NOMO-1 treated with DMSO at 0.1 percent for 48 hours (cell line): ENCODE data around the gene HPN.
"Not testable (repeated sequence)": the region's sequence is repeated elsewhere in the genome, so short reads cannot be mapped to it uniquely, and the experiment has no call there.

ENCODE experiments used
- DNase-seq: peaks from one replicate; lab custom pipeline; 2025; ENCODE audit not compliant: unreplicated experiment; lab: John Stamatoyannopoulos, UW

HPN gene

DNA sequence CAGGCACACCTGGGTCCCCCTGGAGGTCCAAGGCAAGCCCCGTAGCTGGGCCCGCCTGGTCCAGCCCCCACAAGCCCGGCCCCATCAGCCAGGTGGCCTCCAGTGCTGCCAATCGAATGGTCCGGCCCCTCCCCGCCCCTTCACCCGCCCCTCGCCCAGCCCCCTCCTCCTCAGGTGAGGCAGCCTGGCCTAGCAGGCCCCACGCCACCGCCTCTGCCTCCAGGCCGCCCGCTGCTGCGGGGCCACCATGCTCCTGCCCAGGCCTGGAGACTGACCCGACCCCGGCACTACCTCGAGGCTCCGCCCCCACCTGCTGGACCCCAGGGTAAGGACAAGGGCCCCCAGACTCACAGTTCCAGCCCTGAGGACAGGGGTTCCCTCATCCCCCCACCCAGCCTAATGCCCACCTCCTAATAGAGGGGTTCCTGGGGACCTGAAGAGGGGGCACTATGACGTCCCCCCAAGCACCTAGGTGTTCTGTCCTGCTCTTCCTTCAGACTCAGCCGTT is at the start of gene HPN:
HPN (plus strand) TSS at position 174 of the 508 bp plus-strand sequence. CDS start 786 bp downstream, outside the sequence.
- DNase-seq: no peak

DNA sequence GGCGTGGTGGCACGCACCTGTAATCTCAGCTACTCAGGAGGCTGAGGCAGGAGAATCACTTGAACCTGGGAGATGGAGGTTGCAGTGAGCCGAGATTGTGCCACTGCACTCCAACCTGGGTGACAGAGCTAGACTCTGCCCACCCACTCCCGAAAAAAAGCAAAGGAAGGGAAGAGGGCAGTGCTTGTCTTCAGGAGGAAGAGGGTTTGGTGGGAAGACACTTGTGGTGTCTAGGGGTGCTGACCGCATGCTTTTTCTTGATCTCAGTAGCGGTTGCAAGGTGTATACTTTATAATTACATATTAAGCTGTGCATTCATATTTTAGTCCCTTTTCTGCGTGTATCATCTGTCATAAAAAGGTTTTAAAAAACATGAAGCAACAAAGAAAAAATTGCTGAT is 48.9 kb upstream of the HPN start:
- not testable (repeated sequence) for DNase-seq

DNA sequence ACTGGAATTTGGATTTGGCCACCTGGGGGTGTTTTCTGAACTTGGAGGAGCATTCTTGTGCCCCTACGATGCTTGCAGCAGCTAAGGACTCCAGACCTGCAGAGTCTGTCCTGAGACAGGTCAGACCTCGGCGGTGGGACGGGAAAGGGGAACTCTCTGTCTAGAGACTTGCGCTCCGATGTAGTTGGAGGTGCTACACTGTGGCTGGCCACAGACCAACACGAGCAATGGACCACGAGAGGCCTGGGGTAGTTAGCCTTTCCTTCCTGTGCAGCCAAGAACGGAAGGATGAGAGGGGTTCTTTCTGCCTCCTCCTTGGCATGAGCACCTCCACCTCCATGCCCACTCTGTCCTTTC is 47.3 kb upstream of the HPN start:
- no peak for DNase-seq

DNA sequence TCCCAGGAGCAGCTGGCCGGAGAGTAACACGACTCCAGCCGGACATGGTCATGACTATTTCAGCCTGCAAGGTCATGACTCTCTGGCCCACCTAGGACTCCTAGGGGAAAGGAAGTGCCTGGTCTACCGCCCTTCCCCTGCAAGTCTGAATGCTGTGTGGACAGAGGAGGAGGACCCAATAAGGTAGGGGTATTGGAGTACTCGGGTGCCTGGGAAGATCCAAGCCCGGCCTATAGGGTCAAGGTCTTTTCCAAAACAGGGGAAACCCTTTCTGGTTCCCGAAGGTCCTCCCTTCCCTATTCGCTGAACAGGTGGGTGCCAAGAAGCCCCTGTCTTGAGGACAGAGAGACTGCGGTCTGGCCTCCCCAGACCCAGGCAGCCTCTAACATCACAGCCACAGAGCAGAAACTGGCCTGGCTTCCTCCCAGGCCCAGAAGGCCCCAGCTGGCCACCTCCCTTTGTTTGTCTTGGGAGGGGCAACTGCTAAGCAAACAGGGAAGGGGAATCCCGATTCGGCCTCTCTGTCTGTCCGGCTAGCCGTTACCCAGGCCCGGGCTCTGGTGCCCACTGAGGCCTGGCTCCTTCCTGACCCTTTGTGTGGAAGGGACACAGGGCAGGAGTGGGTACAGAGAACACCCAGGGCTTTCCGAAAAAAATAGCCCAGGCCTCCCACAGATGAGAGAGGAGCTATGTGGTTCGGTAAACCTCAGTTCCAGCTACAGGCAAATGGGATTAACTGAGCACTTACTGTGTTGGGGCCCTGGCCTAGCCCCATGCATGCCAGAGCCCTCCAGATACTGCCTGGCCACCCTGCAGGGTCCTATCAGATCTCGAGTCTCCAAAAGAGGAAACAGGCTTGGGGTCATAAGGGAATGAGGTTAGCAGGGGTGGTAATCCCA is 46.6 kb upstream of the HPN start:
- no peak for DNase-seq

DNA sequence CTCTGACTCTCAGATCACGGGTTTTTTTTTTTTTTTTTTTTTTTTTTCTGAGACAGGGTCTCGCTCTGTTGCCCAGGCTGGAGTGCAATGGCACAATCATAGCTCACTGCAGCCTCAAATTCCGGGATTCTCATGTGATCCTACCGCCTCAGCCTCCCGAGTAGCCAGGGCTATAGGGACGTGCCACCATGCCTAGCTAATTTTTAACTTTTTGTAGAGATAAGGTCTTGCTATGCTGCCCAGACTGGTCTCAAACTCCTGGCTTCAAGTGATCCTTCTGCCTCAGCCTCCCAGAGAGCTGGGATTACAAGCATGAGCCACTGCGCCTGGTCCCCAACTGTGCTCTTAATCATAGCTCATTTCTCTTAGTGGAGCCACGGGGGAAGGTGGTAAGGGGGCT is 46.0 kb upstream of the HPN start:
- DNase-seq: no peak

DNA sequence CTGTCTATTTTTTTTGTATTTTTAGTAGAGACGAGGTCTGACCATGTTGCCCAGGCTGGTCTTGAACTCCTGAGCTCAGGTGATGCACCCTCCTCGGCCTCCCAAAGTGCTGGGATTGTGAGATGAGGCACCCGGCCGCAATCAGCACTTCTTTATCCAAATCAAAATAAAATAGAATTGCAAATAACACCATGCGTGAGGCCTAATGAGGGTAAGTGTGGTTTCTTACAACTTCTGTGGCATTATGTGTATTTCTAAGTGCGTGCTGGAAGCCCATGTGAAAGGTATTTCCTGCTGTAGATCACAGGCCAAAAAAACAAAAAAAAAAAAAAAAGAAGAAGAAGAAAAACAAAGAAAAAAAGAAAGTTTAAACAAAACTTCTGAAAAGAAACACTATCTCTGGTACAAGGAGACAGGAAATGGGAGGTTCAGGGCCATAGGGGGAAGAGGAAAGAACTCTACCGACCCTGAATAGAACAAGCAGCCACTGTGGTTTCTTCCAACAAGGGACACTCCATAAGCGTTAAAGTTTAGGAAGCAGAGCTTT is 44.4 kb upstream of the HPN start:
- no peak for DNase-seq

DNA sequence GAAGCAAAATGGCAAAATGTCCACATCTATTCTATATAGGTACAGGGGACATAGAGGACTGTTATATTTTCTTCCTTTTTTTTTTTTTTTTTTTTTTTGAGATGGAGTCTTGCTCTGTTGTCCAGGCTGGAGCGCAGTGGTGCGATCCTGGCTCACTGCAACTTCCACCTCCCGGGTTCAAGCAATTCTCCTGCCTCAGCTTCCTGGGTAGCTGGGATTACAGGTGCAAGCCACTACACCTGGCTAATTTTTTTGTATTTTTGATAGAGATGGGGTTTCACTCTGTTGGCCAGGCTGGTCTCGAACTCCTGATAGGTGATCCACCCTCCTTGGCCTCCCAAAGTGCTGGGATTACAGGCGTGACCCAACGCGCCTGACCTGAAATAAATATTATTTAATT is 43.3 kb upstream of the HPN start:
- not testable (repeated sequence) for DNase-seq

DNA sequence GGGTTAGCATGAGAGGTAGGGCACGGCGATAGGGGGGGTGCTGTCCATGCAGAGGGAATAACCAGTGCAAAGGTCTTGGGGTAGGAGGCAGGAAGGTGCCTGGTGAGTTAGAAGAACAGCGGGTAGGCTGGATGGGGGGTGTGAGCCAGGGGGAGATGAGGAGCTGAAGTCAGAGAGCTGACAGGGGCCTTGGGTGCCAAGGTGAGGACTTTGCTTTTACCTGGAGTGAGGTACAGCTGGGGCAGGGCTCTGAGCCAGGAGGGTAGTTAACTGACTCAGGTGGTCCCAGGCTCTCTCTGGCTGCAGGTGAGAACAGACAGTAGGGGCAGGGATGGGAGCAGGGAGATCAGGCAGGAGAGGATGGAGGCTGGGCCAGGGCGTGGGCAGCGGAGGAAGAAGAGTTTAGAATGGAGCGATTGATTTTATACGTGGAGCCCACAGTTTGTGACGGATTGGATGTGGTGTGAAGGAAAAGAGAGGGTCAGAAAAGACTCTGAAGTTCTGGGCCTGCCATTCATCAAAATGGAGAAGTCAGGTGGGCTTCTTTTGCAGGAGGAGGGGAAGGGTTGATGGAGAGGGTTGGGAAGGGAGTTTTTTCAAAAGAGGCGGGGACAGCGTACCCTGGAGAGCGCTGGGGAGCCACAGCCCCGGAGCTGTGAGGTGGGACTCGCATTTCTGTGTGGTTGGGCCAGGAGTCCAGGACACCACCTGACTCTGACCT is 42.6 kb upstream of the HPN start:
- no peak for DNase-seq

DNA sequence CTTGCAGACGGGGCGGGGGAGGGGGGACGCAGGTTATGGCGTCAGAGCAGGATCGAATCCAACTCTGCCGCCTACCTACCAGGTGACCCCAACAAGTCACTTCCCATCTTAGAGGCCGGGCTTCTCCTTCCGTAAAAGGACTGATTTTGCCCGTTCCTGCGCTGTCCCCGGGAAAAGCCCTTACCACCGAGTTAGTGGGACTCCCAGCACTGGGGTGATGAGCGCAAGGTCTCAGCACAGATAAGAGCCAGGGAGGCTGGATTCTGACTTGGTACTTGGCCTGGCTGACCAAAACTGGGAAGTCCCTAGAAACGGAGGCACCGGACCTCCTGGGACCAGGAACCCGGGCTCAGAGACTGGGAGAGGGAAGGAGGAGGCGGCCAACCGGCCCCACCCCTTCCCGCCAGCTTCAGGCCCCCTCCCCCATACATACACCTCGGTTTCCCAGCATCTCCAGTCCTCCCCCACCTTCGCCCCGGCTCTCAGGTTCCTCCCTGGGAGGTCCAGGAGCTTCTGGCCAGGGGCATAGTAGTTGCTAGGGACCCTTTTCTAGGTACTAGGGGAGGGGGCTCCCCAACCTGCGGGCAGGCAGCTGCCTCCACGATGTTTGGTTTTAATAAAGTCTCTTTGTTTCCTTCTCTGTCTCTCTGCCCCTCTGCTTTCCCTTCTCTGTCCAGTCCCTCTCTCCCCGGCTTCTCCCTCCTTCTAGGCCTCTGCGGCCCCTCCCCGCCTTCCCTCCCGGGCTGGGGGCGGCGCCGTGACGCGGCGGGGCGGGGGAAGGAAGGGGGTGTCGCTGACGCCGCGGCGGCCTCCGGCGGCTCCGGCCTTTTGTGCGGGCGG is 41.8 kb upstream of the HPN start, which contains the start of gene GRAMD1A:
GRAMD1A (plus strand) TSS at position 826 of the 840 bp plus-strand sequence. CDS start 156 bp downstream, outside the sequence.
- peak; percentile 62 for DNase-seq

DNA sequence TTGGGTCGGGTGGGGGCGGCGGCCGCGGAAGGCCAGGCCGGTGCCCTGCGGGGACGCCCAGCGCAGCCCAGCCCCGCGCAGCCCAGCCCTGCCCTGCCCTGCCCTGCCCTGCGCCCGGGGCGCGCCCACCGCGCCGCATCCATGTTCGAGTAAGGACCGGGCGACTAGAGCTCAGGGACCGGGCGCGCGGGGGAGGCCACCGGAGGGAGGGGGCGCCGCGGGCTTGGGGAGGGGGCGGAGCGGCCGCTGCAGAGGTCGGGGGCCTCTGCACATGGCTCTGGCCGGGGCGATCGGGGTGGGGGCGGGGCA is 41.2 kb upstream of the HPN start:
- no peak for DNase-seq

DNA sequence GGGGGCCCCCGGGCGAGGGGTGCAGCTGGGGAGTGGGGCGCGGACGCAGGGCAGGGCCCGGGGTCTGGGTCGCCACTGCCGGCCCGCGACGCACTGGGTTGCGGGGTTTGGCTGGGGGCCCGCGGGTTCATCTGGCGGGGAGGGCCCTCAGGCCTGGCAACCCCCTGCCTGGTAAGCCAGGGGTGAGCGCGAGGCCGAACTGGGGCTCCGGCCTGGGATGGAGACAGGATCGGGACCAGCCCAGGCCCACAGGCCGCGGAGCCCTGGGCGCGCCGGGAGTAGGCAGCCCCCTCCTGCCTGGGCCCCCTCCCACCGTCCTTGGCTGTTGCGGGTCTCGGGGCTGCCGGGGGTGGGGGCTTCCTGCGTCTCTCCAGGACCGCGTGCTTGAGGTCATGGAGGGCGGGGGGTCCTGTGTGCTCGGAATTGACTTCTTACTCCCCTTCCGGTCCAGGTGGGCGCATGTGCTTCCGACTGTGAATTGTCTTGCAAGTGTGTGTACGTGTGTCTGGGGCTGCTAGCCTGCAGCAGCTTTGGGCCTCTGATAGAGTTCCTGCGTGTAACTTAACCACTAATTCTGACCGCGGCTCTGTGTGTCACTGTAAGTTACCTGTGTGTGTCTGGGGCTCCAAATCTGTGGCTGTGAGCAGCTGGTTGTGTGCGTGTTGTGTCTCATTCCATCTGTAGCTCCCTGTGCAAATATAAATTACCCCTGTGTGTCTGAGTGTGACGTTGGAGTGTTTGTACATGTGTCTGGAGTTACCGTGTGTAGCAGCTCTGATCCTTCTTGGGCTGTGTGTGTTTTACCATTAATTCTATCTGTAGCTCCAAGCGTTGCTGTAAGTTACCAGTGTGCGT is 40.6 kb upstream of the HPN start:
- DNase-seq: no peak

DNA sequence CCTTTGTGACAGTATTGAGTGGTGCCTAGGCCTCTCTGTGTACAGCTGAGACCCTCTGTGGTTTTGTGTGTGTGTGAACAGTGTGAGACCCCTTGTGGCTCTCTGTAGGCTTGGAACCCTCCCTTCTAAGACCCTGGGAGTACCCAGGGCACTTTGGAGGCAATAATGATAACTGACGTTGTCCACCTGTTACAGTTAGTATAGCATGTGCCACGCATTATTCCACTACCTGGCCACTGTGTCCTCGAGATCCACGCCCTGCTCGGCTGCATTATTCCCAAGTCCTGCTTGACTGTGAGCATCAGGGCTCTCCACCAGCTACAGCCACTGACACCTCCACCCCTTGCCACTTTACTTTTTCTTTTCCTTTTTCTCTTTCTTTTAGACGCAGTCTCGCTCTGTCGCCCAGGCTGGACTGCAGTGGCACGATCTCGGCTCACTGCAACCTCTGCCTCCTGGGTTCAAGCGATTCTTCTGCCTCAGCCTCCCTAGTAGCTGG is 39.4 kb upstream of the HPN start:
- DNase-seq: no peak

DNA sequence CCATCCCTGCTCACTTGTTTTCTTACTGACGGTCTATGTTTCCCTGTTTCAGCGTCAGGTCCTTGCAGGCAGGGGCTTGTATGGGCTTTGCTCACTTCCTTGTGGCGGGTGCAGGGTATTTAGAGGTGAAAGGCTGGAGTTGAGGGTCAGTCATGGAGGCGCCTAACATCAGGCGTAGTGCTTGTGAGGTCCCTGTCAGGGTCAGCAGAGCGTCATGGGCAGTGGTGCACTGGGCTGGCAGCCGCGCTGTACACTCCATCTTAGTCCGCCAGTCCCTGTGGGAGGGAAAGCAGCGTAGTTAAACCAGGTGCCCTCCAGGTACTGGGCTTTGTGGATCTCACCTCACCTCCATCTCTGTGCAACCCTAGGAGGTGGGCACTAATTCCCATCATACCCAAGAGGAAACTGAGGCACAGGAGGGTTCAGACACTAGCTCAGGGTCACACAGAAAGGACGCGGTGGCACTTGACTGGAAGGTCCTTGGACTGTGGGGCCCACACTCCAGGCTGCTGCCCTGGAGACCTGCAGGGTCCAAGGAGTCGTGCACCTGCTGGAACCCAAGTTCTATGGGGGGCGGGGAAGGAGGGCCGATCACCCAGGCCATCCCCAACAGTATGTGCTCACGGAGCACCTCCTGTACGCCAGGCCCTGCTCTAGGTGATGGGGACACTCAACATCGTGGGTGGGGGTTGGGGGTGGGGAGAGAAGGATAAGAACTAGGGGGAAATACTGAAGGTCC is 36.8 kb upstream of the HPN start:
- DNase-seq: no peak

DNA sequence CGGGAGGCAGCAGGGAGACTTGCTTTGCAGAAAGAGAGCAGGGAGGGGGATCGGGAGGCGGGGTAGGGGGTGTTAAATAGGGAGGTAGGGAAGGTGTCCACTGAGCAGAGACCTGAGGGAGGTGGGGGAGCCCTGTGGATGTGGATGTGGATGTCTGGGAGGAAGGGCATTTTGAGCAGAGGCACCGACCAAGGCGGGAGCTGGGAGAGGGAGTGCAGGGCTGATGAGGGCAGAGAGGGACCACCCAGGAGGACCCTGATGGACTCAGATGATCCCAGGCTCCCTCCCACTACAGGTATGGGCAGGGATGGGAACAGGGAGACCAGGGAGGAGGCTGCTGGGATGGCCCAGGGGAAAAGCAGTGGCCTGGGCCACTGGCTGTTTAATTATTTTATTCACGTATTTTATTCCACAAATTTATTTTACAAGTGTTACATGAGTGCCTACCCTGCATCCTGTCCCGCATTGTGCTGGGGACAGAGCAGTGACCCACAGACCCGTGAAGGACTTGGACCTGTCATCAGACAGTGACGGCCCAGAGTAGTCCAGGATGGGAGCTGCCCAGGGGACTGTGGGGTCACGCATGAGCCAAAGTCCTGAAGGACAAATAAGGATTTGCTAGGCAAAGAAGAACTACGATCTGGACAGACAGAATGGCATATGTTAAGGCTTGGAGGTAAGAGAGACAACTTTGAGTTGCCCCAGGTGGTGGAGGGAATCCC is 36.1 kb upstream of the HPN start:
- DNase-seq: no peak

DNA sequence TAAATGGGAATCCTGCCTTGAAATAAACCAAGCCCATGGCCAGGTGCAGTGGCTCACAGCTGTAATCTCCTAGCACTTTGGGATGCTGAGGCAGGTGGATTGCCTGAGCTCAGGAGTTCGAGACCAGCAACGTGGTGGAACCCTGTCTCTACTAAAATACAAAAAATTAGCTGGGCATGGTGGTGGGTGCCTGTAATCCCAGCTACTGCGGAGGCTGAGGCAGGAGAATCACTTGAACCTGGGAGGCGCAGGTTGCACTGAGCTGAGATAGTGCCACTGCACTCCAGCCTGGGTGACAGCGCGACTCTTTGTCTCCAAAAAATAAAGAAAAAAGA is 35.5 kb upstream of the HPN start:
- DNase-seq: not testable (repeated sequence)

DNA sequence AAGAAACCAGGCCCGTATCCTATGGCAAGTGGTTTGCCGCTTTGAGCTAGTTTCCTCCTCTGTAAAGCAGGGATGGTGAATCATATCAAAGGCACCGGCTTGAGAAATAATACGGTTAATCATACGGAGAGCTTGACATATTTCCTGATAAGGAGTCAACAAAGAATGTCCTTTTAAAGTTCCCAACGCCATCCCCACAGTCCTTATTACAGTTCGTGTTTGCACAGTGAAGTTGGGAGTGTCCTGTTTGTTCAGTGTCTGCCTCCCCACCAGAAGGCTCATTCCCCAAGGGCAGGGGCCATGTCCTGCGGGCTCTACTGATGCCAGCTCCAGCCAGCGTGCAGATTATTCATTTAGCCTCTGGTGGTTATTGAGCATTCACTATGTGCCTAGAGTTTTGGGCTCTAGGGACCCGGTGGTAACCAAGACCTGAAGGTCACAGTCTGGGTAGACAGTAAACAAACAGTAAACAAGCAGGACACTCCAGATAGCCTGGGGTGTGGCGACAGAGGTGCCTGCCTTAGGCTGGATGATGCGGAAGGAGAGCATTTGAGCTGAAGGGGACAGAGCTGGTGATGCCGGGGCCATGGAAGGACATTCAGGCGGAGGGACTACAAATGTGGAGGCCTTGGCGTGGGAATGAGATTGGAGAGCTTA is 35.1 kb upstream of the HPN start:
- no peak for DNase-seq

DNA sequence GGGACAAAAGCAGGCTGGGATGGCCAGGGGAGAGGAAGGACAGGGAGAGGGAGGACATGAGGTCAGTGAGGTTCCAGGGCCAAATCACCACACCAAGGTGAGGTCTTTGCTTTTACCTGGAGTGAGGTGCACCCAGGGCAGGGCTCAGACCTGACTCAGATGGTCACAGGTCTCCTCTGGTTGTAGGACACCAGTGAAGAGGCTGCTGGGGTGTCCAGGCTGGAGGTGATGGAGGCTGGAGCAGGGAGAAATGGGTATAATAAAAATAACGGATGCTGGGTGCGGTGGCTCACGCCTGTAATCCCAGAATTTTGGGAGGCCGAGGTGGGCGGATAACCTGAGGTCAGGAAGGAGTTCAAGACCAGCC is 34.5 kb upstream of the HPN start:
- no peak for DNase-seq

DNA sequence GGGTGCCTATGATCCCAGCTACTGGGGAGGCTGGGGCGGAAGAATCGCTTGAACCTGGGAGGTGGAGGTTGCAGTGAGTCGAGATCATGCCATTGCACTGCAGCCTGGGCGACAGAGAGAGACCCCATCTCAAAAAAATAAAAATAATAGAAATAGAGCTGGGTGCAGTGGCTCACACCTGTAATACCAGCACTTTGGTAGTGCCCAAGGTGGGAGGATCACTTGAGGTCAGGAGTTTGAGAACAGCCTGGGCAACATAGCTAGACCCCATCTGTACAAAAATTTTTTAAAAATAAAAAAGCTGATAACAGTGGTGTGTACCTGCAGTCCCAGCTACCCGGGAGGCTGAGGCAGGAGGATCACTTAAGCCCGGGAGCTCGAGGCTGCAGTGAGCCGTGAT is 34.1 kb upstream of the HPN start:
- DNase-seq: not testable (repeated sequence)
